Right hindlimb (tissue), 1 donor: Measurements from ENCODE around the gene GAB4.
A peak's percentile ranks its signal among the peaks of the same experiment; 100 is the strongest.
"Not testable (repeated sequence)": the region's sequence is repeated elsewhere in the genome, so short reads cannot be mapped to it uniquely, and the experiment has no call there.

Source experiments
- DNase-seq: peaks from one replicate; pipeline ENCODE4 v3.0.0-alpha.2; 2018

Gene GAB4

DNA sequence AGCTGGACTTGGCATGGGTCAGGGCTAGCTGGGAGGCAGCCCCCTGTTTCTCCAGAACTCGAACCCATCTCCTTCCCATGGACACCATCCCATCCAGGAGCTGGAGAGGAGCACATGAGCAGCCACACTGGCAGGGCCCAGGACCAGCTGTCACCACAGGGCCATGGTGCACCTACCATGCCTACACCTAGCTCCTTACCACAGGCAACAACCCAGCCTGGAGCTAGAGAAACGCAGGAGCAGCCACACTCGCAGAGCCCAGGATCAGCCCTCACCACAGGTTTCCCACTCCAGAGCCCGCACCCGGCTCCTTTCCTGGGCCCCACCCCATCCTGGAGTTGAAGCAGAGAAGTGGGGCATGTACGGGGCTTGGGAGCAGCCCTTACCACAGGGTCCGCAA, 50.2 kb downstream of the GAB4 start:
- DNase-seq = no peak

DNA sequence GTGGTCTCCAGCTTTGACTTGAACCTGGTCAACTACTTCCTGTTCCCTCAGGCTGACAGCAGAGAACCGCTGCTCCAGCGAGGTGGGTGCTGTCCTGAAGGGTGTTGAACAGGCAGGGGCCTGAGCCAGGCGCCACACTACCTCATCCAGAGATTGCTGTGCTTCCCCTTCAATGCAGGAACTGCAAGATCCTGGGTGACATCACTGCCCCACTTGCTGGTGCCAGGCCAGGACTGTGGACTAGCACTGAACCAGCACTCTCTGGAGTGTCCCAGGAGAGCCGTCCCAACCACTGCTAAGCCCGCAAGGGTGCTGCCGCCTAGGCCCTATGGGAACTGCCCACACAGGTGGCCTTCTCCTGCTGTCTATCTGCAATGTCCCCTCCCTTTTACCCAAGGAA, 51.7 kb downstream of the GAB4 start:
- DNase-seq = no peak

DNA sequence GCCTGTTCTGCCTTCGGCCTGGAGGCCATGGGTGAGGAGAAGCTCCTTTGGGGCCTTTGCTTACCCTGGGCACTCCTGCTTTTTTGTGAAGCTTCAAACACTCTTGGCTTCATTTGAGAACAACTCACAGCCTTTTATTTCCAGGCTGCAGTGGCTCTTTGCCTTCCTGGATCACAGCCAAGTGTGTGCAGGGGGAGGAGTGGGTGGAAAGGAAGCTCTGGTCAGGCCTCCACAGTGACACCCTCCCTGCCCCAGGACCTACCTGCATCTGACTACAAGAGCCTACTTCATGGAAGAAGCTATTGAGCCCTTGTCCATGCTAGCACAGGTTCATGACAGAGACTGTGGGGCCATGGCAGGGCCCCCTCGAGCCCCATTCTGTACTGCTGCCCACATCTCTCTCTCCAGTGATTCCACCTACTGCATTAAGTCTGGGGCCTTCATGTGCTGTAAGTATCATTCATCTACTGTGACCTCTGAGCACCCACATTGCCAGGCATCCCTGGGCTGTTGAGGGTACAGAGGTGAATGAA, 52.3 kb downstream of the GAB4 start:
- peak; percentile 37 for DNase-seq

- no peak for DNase-seq
Observed at GRCh38 chr22:16955081-16955480, 52.9 kb downstream of the GAB4 start.

- DNase-seq = no peak
Observed at GRCh38 chr22:16954060-16954403, 54.0 kb downstream of the GAB4 start.

DNA sequence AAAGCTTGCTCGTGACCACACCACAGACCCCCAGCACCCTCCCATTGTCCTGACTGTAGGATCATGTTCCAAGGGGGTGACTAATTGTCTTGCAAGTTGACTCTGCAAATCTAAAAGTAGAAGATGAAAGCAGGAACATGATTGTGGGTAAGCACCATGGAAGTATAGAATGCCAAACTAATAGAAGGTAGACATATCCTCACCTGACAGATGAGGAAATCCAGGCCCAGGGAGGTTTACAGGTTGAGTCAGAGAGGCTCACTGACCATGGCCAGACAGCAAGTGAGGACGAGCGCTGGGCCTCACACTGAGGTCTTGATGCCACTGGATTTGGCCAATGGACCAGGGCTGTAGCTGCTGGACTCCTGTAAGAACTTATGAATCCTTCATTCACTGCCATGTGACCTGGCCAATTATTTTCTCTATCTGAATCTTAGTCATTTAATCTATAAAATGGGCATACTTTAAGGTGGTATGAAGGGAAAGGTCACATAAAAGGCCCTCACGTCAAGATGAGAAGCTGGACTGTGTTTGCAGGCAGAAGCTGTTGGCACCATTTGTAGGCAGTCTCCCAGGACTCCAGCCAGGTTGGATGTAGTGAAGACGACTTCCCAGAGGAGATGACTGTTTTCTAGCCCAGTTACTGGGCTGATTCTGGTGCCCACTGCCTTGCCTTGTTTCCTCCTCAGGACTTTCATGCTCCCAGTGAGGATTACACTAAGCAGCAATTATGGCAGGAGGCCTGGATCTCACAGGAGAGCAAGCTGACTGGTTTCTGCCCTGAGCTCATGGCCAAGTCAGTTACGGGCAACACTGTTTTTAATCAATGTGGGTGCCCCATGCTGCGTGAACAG, 54.6 kb downstream of the GAB4 start:
- DNase-seq = no peak

- DNase-seq = no peak
Observed at GRCh38 chr22:16949561-16949960, 58.5 kb downstream of the GAB4 start.

DNA sequence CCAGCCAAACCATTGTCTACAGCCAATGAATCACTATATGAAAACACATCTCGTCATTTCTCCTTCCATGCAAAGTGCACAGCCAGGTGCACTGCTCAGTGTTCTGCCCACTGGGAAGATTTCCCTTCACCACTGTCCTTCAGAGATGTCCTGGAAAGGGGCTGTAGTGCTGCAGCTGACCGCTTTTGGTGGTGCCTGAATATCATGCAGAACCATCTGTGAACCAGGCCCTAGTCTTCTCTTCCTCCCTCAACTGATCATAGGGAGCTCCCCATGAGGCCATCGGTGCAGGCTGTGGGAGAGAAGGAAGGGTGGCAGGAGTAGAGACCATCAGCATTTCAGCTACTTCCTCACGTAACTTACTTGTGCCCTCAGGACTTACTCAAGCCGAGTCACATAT, 70.2 kb downstream of the GAB4 start:
- no peak for DNase-seq

- not testable (repeated sequence) for DNase-seq
Observed at GRCh38 chr22:16937209-16937608, 70.8 kb downstream of the GAB4 start.

DNA sequence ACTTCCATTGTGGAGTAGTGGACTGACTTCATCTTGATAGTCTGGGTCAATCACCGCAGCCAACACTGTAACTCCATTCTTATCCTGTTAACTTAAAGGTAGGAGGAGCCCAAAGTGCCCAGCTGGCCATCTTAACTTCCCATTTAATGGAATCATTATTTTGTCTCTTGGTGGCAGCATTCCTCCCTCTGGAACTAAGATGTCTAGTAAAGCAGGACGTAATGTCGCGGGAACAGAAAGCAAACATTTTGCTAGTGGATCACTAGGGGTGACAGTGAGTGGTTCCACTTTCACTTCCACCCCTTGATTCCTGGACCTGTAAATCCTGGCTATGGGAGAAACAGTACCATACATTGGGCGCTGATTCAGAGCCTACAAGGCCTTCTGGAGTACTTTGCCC, 71.4 kb downstream of the GAB4 start:
- DNase-seq = no peak

DNA sequence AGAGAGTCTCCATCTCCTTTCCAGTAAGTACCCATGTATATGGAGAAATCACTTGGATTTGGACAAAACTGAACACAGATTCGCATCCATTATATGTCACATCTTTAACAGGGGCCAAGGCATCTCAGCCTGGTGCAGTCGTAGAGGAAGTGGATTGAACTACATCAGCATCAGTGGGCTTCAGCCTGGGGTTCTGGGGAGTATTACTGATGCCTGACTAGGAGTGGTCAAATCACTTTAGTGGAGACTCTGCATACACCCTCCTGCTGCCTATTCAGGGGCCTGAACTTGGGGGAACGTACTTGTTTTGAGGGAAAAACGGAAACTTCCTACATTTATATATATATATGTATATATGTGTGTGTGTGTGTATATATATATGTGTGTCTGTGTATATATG, 72.8 kb downstream of the GAB4 start:
- DNase-seq = no peak

DNA sequence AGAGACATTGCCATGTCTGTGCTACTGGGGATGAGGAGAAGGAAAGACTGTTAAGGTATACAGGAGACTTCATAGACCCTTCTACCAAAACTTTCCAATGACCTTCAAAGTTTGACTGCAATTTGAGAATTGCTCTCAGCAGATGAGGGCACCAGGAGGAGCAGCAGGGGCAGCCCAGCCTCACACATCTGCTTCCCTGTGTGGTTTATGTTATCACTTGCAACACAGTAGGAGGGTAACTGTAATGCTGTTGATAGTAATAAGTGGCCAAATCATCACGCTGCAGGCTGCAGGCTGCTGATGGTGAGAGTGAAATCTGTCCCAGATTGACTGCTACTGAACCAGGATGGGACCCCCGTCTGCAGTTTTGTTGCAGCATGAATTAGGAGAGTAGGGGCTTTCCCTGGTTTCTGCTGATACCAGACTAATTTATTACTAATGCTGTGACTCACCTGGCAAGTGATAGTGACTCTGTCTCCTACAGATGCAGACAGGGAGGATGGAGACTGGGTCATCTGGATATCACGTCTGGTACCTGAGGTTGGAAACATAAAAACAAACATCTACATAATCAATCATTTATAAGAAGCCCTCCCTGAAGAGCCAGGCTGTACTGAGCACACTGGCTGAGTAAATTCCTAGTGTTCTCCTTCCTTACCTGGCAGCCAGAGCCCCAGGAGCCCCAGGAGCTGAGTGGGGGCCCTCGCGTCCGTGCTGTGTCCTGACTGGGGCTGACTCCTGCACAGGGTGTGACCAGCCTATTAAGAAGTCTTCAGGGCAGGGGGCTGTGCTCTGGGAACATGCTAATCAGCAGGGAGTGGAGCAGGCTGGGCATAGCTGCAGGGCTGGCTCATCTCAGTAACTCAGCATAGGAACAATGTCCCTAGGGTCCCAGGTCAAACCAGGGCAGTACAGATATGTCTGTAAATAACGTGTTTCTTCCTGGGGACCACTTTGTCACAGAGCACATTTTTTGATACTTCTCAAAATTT, 74.4 kb downstream of the GAB4 start:
- DNase-seq = no peak

DNA sequence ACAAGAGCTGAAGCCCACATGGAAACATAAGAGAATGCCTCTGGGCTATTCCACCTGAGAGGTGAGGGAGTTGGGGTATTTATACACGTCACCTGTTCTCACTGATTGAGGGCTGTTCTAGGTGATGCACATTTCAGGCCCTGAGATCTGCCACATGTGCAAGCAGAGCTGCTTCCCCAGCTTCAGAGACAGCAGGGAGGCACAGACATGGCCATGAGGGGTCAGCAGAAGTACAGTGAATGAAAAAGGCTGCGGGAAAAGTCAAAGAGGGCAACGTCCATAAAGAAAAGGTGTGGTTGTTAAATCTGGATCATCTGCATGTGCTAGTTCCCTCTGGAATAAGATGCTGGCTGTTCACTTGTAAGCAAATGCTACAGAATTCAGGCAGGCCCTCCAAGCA, 75.4 kb downstream of the GAB4 start:
- no peak for DNase-seq

DNA sequence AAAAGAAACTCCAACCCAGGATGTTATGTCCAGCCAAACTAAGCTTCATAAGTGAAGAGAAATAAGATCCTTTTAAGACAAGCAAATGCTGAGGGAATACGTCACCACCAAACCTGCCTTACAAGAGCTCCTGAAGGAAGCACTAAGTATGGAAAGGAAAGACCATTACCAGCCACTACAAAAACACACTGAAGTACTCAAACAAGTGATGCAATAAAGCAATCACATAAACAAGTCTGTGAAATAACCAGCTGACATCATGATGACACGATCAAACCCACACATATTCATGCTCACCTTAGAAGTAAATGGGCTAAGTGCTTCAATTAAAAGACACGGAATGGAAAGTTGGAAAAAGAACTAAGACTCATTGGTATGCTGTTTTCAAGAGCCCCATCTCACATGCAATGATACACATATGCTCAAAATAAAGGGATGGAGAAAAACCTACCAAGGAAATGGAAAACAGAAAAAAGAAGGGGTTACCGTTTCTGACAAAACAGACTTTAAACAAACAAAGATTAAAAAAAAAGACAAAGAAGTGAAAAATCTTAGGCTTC, 82.5 kb downstream of the GAB4 start:
- DNase-seq = no peak

DNA sequence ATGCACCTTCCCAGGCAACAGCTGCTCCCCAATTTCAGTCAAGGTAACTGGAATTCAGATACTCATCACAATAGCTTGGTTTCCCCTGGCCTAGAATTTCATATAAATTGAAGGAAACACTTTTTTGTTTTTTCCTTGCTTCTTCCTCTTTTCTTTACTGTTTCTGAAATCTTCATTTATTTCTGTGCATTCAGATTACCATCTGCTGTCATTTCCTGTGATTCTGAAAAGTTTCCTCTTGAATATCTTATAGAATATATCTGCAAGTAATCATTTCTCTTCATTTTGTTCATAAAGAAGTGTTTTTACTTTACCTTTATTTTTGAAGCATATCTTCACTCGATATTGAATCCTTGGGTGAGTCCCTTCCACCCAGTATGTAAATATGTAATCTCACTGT, 85.3 kb downstream of the GAB4 start:
- DNase-seq = no peak

GRCh38 chr22:16922076-16922475, 85.9 kb downstream of the GAB4 start:
- no peak for DNase-seq

DNA sequence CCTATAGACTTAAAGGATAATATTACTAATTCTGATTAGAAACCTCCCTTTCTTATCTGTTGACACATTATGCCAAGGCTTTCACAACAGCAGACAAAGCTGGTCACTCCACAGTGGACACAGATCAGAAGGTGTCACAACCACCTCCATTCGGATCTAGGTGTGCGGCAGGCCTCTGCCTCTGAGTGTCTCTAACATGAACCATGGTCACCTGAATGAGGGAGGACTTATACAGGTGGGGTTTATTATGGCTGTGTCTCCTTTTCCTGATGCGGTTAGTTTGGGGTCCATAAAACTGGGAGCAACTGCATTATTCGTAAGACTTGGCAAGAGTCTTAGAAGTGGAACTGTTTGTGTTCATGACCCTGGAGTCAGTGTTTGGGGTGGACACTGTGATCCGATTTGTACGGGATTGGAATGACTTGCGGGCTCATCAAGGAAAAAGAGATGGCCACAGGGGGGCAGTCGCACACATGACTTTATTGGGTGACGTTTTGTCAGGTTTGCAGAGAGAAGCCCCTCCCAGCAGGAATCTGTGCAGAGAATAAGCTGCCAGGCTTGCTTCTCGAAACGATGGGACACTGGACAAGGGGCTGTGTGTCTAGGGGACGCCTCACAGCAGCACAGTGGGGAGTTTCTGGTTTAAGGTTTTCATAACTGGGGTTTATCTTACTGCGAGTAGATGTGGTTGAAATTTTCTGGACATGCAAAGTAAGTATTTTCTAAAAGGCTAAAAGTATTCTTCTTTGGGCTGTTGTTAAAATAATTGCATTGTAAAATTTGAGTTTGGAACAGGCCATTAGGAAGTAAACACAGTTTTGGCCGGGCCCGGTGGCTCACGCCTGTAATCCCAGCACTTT, 90.6 kb downstream of the GAB4 start:
- peak; percentile 62 for DNase-seq

- no peak for DNase-seq
Observed at GRCh38 chr22:16915701-16916100, 92.3 kb downstream of the GAB4 start.

DNA sequence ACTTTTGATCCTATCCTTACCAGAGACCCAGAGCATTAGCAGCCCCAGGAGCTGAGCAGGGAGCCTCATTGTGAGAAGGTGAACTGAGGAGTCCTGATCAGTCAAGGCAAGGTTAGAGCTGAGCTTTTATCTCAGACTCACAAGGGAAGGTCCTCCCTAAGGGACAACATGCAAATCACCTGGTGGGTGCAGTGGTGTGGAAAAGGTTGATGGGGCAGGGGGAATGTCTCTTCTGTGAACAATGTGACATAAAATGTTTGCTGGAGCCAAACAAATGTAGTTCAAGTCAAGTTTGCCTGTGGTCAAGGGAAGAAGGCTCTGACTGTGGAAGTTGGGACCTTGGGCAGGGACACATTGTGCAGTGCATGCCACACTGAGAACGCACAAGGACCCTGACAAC, 93.1 kb downstream of the GAB4 start:
- DNase-seq = not testable (repeated sequence)

DNA sequence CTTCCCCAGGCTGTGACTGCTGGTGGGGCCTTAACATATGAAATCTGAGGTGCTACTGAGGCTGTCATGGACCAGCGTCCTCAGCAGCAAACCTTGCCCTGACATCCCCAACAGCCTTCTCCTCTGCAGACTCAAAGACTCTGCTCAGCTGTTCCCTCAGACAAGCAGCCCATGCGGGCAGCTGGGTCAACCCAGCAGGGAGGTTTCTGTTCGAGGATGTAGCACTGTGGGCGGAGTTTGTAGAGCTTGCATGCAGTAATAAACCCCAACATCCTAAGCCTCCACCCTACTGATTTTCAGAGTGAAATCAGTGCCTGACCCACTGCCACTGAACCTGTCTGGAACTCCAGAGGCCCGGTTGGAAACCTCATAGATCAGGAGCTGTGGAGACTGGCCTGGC, 94.0 kb downstream of the GAB4 start:
- DNase-seq = no peak

GRCh38 chr22:16912281-16912680, 95.7 kb downstream of the GAB4 start:
- DNase-seq = no peak
